ENCODE measurements around the gene EPSTI1.
"Not testable (repeated sequence)": the region's sequence is repeated elsewhere in the genome, so short reads cannot be mapped to it uniquely, and the experiment has no call there.

The EPSTI1 gene

DNA sequence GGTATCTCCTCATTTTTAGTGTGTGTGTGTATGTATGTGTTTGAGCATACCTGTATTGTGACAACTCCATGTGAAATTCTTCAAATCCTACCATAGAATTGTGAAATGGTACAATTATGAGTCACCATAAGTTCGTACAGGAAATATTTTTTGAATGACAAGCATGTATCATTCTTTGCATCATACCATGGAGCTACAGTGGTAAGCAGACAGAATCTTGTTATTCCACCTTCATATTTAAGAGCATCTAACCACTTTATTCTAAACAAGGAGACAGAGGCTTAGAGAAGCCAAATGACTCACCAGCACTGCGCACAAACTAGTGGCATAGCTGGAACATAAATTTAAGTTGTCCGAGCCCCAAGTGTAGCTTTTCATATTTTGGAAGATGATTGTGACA is 4.5 kb upstream of the EPSTI1 start:
- H3K4me3 ChIP-seq (ENCODE audit: low read depth, low read length) = no peak overlapping the region
- TF ChIP-seq, protein P1, sequence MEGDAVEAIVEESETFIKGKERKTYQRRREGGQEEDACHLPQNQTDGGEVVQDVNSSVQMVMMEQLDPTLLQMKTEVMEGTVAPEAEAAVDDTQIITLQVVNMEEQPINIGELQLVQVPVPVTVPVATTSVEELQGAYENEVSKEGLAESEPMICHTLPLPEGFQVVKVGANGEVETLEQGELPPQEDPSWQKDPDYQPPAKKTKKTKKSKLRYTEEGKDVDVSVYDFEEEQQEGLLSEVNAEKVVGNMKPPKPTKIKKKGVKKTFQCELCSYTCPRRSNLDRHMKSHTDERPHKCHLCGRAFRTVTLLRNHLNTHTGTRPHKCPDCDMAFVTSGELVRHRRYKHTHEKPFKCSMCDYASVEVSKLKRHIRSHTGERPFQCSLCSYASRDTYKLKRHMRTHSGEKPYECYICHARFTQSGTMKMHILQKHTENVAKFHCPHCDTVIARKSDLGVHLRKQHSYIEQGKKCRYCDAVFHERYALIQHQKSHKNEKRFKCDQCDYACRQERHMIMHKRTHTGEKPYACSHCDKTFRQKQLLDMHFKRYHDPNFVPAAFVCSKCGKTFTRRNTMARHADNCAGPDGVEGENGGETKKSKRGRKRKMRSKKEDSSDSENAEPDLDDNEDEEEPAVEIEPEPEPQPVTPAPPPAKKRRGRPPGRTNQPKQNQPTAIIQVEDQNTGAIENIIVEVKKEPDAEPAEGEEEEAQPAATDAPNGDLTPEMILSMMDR (conservative IDR thresholded peaks at IDR 0.05; ENCODE audit: low read depth, low read length) = peak; percentile 5

DNA sequence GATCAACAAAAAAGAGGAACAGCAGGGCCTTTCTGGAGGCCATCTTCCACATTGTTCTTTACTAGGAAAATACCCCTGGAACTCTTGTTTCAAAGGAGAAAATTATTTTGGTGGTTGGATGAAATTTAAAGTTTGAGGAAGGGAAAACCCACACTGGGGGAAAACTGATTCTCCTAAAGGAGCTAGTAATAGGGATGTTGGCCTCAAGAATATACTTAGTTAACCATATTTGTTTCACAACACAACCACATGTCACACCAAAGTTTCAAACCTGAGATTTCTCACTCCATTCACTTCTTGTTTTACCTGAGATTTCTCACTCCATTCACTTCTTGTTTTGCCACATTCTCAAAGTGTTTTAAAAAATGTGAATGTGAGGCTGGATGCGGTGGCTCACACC is 2.8 kb upstream of the EPSTI1 start:
- no peak overlapping the region for H3K4me3 ChIP-seq (ENCODE audit: low read depth, low read length)
- no peak for DNase-seq (ENCODE audit: low read depth)
- TF ChIP-seq, protein P1 (conservative IDR thresholded peaks at IDR 0.05; ENCODE audit: low read depth, low read length) = no peak

More for the DNA sequence above, 4.5 kb upstream of the EPSTI1 start:
- DNase-seq (ENCODE audit: low read depth) = peak; percentile 96

DNA sequence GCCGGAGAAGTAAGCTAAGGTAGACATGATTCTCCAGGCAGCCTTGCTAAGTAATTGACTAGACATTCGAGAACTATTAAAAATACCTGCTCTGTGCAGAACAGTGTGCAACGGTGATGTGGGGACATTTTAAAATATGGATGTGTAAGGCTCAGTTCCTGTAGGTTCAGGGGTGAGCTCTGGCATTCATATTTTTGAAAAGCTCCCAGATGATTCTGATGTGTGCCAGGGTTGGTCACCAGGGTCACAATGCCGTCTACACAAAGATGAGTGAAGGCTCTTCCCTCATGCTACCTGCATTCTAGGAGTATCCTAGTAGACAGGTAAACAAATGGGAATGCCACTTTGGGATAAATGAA is 702 bp upstream of the EPSTI1 start:
- no peak overlapping the region for H3K4me3 ChIP-seq (ENCODE audit: low read depth, low read length)
- TF ChIP-seq, protein P1 (conservative IDR thresholded peaks at IDR 0.05; ENCODE audit: low read depth, low read length) = no peak
- DNase-seq (ENCODE audit: low read depth) = no peak

DNA sequence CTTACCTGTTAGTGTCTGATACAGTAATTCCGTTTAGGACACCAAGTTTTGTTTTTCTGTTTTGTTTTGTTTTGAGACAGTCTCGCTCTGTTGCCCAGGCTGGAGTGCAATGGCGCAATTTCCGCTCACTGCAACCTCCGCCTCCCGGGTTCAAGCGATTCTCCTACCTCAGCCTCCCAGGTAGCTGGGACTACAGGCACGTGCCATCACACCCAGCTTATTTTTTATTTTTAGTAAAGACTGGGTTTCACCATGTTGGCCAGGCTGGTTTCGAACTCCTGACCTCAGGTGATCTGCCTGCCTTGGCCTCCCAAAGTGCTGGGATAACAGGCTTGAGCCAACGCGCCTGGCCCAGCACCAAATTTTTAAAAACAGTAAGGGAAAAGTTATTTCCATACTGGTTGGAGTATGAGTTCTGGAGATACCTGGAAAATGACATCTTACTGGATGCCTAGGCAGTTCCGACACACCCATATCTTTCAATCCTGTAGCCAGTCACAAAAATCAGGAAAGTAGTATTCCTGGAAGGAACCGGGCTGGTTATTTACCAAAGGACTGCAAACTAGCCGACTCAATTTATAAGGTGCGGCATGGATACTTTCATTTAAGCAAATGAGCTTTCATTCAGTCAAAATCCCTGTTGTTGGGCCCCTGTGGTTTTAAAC is 676 bp downstream of the EPSTI1 start:
- peak overlapping the region; percentile 69 for H3K4me3 ChIP-seq (ENCODE audit: low read depth, low read length)

DNA sequence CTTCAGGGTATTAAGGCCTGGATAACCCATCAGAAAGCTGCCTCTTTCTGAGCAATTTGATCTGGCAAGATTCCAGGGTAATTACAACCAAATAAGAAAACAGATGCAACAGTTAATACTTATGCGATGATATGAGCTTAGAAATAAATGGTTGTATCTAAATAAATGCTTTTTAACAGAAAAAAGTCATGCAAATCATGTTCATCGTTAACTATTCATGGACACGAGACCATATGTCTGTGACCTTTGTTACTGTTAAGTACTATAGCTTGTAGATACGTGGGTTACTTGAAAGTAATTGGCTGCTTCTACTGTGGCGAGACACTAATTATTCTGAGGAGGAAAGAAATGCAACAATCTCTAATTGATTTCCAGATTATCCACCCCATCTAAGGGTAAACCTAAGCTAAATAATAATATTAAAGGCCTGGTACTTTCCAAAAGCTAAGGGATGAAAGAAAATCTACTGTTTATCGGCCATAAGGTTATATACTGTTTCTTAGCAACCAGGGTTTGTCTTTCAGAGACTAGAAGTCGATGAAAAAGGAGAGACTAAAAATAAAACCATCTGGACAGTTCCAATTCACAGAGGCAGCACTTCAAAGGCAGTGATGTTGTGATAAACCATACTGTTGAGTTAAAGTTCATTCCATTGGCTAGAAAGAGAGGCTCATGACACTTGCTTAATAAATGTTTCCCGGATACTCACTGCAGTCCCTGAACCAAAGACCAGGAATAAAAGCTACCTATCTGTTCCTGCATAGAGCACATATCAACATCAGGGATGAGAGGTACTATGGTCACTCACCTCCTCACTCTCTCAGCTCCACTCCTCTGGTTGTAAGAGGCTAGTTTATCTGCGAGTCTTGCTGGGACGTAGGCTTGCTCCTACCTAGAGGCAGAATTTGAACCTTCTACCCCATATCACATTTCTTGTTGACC is 1.5 kb downstream of the EPSTI1 start:
- DNase-seq (ENCODE audit: low read depth) = peak; percentile 88
- H3K4me3 ChIP-seq (ENCODE audit: low read depth, low read length) = peak overlapping the region; percentile 69
- TF ChIP-seq, protein P1 (conservative IDR thresholded peaks at IDR 0.05; ENCODE audit: low read depth, low read length) = no peak

More for the DNA sequence above, 676 bp downstream of the EPSTI1 start:
- not testable (repeated sequence) for DNase-seq (ENCODE audit: low read depth)

DNA sequence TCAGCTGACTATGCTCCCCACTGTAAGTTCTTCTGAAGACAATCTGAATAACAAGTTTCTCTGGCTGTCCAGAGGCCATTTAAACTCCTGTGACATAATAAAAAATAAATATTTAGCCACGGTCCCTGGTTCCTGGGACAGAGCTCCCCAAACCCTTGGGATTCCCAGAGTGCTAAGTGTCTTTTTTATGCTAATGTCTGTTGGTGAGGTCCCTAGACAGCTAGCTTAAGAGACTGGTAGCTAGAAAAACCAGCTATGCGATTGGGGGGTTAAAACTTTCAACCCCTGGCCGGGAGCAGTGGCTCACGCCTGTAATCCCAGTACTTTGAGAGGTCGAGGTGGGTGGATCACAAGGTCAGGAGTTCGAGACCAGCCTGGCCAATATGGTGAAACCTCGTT is 5.9 kb downstream of the EPSTI1 start:
- TF ChIP-seq, protein P1 (conservative IDR thresholded peaks at IDR 0.05; ENCODE audit: low read depth, low read length) = no peak
- no peak for DNase-seq (ENCODE audit: low read depth)
- H3K4me3 ChIP-seq (ENCODE audit: low read depth, low read length) = no peak overlapping the region

DNA sequence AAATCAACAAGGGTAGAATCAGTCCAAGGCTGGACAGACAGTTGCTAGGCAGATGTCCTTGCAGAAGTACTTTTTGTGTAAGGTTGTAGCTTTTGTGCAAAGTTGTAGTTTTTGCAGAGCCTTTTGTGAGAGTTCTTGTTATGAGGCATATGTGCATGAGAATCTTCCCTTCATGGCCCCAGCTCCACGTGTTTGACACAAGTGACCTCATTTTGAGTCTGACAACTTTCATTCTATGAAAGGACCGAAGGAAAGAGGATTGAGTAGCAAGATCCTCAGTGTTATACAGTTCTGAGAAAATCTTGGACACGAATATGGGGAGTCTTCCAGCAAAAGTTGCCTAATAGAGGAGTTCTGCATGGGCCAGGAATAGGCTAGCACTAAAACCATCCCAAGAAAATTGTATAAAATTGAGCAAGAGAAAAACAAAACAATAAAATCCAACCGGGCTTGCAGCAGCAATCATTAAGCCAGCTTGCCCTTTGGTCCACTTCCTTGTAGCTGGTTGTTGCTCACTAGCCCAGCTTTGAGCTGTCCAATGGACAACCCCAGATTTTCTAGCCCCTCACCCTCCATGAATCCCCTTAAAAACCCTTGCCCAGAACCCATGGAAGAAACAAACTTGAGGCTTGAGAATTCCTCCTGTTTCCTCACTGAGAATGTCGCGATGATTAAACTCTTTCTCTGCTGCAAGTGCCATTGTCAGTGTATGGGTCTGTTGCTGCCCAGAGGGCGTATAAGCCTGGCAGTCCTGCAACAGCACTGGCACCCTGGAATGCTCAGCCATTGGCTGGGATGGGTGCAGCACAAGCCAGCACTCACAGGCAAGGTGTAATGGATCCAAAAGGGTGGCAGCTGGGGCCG is 6.5 kb downstream of the EPSTI1 start:
- TF ChIP-seq, protein P1 (conservative IDR thresholded peaks at IDR 0.05; ENCODE audit: low read depth, low read length) = no peak
- no peak for DNase-seq (ENCODE audit: low read depth)
- no peak overlapping the region for H3K4me3 ChIP-seq (ENCODE audit: low read depth, low read length)

Data from choroid plexus epithelial cell (primary cell).